Measurements from ENCODE around the gene CLEC10A.

DNA sequence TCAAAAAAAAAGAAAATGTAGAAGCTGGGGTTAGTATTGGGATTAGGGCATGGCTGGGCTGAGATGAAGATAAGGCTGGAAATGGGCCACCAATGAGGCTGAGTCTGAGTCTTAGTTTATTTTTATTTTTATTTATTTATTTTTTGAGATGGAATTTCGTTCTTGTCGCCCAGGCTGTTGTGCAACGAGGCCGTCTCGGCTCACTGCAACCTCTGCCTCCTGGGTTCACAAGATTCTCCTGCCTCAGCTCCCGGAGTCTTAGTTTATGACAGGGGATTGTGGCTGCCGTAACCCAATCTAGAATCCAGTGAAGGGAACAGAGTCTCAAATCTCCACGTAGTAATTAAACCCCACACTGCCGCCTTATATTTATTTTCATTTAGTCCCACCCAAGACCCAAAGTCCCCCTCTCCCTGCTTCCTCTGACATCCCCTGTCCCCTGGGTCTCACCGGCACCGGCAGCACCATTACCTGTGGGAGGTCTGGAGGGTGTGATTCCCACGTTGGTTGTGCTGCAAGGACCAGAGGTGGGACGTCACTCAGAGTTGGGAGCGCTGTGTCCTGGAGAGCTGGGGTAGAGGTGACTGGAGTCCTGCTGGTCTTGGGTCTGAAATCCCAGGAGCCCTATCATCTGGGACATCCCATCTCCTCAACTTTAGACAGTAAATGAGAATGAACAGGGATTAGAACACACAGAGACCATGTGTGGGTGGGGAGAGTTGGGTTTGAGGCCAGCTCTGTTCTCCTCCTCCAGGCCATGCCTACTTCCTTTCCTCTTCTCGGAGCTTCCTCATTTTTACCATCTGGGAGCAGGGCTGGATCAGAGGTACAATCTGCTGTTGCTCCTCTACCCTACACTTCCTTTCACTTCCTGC lies at the start of gene CLEC10A:
- TF ChIP-seq, protein P1, sequence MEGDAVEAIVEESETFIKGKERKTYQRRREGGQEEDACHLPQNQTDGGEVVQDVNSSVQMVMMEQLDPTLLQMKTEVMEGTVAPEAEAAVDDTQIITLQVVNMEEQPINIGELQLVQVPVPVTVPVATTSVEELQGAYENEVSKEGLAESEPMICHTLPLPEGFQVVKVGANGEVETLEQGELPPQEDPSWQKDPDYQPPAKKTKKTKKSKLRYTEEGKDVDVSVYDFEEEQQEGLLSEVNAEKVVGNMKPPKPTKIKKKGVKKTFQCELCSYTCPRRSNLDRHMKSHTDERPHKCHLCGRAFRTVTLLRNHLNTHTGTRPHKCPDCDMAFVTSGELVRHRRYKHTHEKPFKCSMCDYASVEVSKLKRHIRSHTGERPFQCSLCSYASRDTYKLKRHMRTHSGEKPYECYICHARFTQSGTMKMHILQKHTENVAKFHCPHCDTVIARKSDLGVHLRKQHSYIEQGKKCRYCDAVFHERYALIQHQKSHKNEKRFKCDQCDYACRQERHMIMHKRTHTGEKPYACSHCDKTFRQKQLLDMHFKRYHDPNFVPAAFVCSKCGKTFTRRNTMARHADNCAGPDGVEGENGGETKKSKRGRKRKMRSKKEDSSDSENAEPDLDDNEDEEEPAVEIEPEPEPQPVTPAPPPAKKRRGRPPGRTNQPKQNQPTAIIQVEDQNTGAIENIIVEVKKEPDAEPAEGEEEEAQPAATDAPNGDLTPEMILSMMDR (IDR thresholded peaks at IDR 0.05), result no peak
- TF ChIP-seq POLR2A (IDR thresholded peaks at IDR 0.05), result no peak
